ENCODE results near the gene MFNG.

DNA sequence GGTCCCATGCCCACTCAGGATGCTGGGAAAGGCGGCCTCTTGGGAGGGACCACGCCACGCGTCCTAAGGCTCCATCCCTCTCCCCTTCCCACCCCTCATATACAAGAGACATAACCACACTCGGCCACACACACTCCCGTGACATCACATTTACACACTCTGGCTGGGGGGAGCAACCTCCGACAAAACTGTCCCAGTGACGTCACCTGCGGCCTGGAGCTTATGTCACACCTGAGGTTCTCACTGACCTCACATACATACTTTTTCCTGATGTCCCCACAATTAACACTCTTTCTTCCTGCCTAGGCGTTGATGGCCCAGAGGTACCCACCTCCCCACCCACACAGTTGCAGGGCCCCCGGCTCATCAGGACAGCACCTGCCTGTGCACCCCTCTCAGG lies 60.8 kb downstream of the MFNG start:
- TF ChIP-seq, protein P1, sequence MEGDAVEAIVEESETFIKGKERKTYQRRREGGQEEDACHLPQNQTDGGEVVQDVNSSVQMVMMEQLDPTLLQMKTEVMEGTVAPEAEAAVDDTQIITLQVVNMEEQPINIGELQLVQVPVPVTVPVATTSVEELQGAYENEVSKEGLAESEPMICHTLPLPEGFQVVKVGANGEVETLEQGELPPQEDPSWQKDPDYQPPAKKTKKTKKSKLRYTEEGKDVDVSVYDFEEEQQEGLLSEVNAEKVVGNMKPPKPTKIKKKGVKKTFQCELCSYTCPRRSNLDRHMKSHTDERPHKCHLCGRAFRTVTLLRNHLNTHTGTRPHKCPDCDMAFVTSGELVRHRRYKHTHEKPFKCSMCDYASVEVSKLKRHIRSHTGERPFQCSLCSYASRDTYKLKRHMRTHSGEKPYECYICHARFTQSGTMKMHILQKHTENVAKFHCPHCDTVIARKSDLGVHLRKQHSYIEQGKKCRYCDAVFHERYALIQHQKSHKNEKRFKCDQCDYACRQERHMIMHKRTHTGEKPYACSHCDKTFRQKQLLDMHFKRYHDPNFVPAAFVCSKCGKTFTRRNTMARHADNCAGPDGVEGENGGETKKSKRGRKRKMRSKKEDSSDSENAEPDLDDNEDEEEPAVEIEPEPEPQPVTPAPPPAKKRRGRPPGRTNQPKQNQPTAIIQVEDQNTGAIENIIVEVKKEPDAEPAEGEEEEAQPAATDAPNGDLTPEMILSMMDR (conservative IDR thresholded peaks at IDR 0.05 in 1 of 2, IDR thresholded peaks at IDR 0.05 in 1 of 2; ENCODE audit: extremely low read depth in 1 of 2, insufficient read depth in 1 of 2, low read depth in 1 of 2, low read length in 2 of 2) = no peak
- TF ChIP-seq EZH2 (IDR thresholded peaks at IDR 0.05; ENCODE audit: borderline replicate concordance, low read length) = no peak

Data from mammary epithelial cell (primary cell).